Thymus (tissue), 11 donors: Measurements from ENCODE around the gene PRTN3. TPM values are rescaled to one million over a fixed set of nuclear protein-coding genes. Genes with fewer than 3 reads are reported as not detected.

ENCODE experiments used
- DNase-seq, 9 donors: peaks; one replicate each; pipeline ENCODE4 v3.0.0-alpha.2; 2013; ENCODE audit warnings: low spot score in 9 of 9, low read depth in 6 of 9, missing footprints in 1 of 9
- H3K27ac ChIP-seq, 2 donors: one replicate each; pipeline ENCODE4 v1.5.1; 2013; ENCODE audit warnings: control low read depth in 1 of 2, low read depth in 1 of 2, low read length in 1 of 2, mild to moderate bottlenecking in 1 of 2, moderate library complexity in 1 of 2
- H3K27me3 ChIP-seq, 2 donors: one replicate each; pipeline ENCODE4 v1.5.1; 2013; ENCODE audit warnings: low read length in 1 of 2; ENCODE audit not compliant: control insufficient read depth in 2 of 2, insufficient read depth in 1 of 2
- H3K36me3 ChIP-seq, 2 donors: one replicate each; pipeline ENCODE4 v1.5.1; 2013; ENCODE audit warnings: low read length in 1 of 2, mild to moderate bottlenecking in 1 of 2, moderate library complexity in 1 of 2; ENCODE audit not compliant: control insufficient read depth in 2 of 2, insufficient read depth in 2 of 2
- H3K4me1 ChIP-seq, 2 donors: one replicate each; pipeline ENCODE4 v1.5.1; 2013; ENCODE audit warnings: low read length in 2 of 2; ENCODE audit not compliant: control insufficient read depth in 2 of 2, insufficient read depth in 2 of 2
- H3K4me3 ChIP-seq, 2 donors: one replicate each; pipeline ENCODE4 v1.5.1; 2013; ENCODE audit warnings: low read length in 2 of 2, control low read depth in 1 of 2, mild to moderate bottlenecking in 1 of 2
- H3K9me3 ChIP-seq, 2 donors: one replicate each; pipeline ENCODE4 v1.5.1; 2013; ENCODE audit warnings: low read length in 1 of 2, mild to moderate bottlenecking in 1 of 2; ENCODE audit not compliant: control insufficient read depth in 2 of 2, insufficient read depth in 1 of 2
- WGBS: extraction: QIAGEN DNeasy Blood & Tissue Kit; methylation state at CpG from one replicate; pipeline ENCODE4 v1.1.7; 2013; 5-methylcytosine and 5-hydroxymethylcytosine counted together
- polyA plus RNA-seq: library from polyadenylated mRNA; stranded (reverse); fragments of 200-250 nt; gene quantifications from one replicate; pipeline ENCODE4 v1.2.3, GENCODE V29; 2013
- total RNA-seq: library from RNA; stranded (reverse); fragments of 120-200 nt; gene quantifications from one replicate; pipeline ENCODE4 v1.2.4, GENCODE V29; 2013
- donor health status: healthy.

Gene PRTN3
- total and polyA plus RNA-seq, 2 donors, result 15.4 to 25.2 TPM

DNA sequence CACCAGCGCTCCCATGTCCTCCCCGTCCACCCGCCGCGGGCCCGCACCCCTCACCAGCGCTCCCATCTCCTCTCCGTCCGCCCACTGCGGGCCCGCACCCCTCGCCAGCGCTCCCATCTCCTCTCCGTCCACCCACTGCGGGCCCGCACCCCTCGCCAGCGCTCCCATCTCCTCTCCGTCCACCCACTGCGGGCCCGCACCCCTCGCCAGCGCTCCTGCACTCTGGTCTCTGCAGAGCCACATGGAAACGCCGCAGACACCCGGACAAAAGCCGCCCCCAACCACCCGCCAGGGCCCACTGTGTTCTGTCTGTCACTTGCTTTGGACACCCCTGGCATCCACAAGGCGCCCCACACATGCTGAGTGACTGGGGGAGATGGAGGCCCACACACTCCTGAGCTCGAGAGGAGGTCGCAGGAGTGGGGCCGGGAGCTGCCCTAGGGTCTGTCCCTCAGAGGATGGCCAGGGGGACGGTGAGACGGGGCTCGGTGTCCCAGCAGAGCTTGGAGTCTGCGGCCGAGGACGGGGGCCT lies 26.0 kb downstream of the PRTN3 start:
- H3K4me1 ChIP-seq, result peaks cover 7 to 20% of the 10 kb centered on the region in 2 donors

DNA sequence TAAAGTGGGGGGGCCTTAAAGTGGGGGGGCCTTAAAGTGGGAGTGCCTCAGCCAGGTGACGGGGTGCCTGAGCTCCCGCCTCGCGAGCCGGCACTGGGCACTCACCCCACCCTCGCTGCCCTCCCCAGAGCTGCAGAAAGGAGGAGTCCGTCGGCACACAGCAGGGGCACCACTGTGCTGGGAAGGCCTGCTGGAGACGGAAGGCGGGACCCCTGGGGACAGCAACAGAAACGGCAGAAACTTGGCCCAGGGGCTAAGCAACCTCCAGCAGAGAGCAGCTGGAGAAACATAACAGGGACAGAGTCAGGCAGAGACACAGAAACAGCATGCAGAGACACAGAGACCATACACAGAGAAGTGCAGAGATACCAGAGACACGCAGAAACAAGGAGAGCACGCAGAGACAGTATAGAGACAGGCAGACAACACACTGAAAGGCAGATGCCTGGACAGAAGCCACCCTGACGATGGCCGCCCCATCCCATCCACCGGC lies 26.5 kb downstream of the PRTN3 start:
- H3K27me3 ChIP-seq, result peaks cover 7 to 19% of the 10 kb centered on the region in 2 donors
- no peak overlapping the region for H3K4me3 ChIP-seq
- peaks cover 7 to 22% of the 10 kb centered on the region in 2 donors for H3K4me1 ChIP-seq
- no peak overlapping the region for H3K27ac ChIP-seq
- DNase-seq, result no peak
- peaks cover 31 to 48% of the 10 kb centered on the region in 2 donors for H3K36me3 ChIP-seq
- H3K9me3 ChIP-seq, result peaks cover 0 to 10% of the 10 kb centered on the region in 2 donors
- WGBS, result 95% methylated on average over 16 of the region's 16 CpGs

More for the DNA sequence above, 26.0 kb downstream of the PRTN3 start:
- no peak overlapping the region for H3K4me3 ChIP-seq
- peaks cover 11 to 24% of the 10 kb centered on the region in 2 donors for H3K27me3 ChIP-seq
- peaks cover 0 to 11% of the 10 kb centered on the region in 2 donors for H3K9me3 ChIP-seq
- H3K36me3 ChIP-seq, result peaks cover 31 to 44% of the 10 kb centered on the region in 2 donors
- no peak overlapping the region for H3K27ac ChIP-seq
- DNase-seq, result no peak
- WGBS, result 93% methylated on average over 38 of the region's 38 CpGs

DNA sequence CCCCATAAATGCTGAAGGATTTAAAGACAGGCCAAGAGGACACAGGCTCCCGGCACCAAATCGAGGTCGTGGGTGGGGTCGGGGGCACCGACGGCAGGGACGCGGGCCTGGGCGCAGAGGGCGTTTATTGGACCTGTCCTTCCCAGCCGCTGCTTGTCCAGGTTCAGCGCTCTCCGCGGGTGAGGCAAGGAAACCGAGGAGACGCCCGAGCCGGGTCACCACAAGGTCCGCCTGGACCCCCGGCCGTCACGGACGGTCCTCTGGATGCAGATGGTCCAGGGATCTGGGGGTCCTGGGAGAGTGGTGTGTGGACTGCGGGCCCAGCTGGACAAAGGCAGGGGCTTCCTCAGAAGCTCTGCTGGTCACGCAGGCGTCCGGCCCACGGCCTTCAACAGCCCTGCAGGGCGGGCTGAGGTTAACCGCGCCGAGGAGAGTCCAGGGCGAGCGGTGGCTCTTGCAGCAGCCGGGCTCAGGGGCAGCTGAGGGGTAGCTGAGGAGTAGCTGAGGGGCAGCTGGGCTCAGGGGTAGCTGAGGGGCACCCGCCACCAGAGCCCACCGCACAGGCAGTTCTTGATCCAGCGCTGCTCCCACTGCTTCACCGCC lies 27.2 kb downstream of the PRTN3 start:
- H3K27me3 ChIP-seq, result peaks cover 5 to 13% of the 10 kb centered on the region in 2 donors
- H3K4me3 ChIP-seq, result no peak overlapping the region
- DNase-seq, result no peak
- WGBS, result 99% methylated on average over 39 of the region's 39 CpGs
- peaks cover 0 to 4% of the 10 kb centered on the region in 2 donors for H3K9me3 ChIP-seq
- peaks cover 31 to 48% of the 10 kb centered on the region in 2 donors for H3K36me3 ChIP-seq
- H3K27ac ChIP-seq, result no peak overlapping the region
- H3K4me1 ChIP-seq, result peaks cover 2 to 18% of the 10 kb centered on the region in 2 donors

DNA sequence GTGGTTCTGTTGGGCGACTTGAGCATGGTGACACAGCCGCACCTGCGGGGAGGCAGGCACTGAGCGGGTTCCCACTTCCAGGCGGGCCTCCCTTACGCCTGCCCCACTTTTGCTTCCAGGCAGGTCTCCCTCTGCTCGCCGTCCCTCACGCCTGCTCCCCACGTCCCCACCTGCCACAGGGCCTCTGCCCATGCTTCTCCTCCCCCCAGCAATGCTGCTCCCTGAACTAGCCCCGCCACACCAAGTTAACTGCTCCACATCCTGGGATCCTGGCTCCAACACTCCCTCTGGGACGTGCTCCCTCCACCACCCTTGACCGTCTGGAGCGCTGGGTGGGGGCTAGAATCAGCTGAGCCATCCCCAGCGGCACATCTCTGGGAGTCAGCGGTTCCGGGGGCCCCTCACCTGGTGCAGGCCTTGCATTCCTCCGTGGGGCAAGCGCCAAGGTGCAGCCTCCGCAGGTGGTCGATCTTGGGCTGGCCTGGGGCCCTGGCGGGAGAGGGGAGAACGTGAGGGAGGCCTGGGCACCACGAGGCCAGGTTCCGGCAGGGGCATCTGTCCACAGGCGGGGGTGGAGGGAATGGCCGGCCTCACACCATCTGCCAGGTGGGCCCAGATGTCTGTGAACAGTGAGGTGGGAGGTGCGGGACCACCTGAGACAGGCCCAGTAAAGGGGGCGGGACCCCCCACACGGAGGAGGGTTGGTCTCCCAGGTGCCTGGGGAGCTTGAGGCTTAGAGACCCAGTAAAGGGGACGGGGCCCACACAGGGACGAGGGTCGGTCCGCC lies 27.9 kb downstream of the PRTN3 start:
- peaks cover 34 to 52% of the 10 kb centered on the region in 2 donors for H3K36me3 ChIP-seq
- peaks cover 0 to 6% of the 10 kb centered on the region in 2 donors for H3K27me3 ChIP-seq
- H3K27ac ChIP-seq, result no peak overlapping the region
- 95% methylated on average over 34 of the region's 34 CpGs for WGBS
- no peaks in the 10 kb centered on the region for H3K9me3 ChIP-seq
- no peak for DNase-seq
- H3K4me3 ChIP-seq, result no peak overlapping the region
- H3K4me1 ChIP-seq, result peaks cover 0 to 11% of the 10 kb centered on the region in 2 donors

DNA sequence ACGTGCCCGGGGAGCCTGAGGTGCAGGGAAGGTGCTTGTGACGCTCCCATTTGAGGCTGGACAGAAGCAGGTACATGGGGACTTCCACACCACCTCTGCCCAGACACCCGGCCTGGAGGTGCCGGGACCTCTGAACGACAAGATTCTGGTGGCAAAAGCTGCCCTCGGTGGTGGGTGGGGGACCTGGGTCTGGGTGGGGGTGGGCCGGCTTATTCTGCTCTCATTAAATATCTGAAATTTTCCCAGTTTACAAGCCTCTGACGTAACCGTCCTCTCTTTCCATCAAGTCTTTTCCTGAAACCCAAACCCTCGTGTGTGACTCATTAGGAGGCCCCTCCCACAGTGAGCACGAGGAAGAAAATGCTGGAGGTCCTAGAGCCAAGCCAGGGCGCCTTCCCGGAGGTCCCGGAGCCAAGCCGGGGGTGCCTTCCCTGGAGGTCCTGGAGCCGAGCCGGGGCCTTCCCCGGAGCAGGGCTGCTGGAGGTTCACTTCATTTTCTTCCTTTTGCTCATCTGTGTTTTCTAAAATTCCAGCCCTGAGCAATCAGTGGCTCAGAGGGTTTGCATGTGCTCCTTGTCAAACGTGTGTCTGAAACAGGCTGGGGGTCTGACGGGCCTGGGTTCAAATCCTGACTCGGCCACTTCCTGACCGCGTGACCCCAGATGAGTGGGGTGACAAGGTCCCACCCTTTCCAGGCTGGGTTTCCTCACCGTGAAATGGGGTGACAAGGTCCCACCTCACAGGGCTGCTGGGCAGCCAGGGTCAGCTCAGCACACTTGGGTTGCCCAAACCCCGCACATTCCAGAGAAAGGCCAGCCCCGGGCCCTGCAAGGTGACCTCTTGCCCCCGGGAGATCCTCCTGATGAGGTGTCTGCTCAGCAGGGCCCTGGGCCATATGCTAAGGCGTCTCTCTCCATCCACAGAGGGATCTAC lies 28.7 kb downstream of the PRTN3 start:
- H3K4me1 ChIP-seq, result peaks cover 0 to 6% of the 10 kb centered on the region in 2 donors
- no peak for DNase-seq

DNA sequence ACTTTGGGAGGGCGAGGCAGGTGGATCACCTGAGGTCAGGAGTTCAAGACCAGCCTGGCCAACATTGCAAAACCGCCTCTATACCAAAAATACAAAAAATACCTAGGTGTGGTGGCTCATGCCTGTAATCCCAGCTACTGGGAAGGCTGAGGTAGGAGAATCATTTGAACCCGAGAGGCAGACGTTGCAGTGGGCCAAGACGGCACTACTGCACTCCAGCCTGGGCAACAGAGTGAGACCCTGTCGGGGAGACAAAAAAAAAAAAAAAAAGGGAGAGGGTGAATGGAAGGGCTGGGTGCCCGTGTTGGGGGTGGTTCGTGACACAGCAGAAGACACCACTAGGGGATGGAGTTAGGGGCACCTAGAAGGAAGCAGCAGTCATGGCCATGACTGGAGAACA lies 29.5 kb downstream of the PRTN3 start:
- no peak overlapping the region for H3K4me3 ChIP-seq
- peaks cover 0 to 6% of the 10 kb centered on the region in 2 donors for H3K4me1 ChIP-seq
- H3K9me3 ChIP-seq, result no peaks in the 10 kb centered on the region
- H3K27me3 ChIP-seq, result no peaks in the 10 kb centered on the region
- H3K36me3 ChIP-seq, result peaks cover 36 to 65% of the 10 kb centered on the region in 2 donors
- no peak overlapping the region for H3K27ac ChIP-seq
- WGBS, result 98% methylated on average over 8 of the region's 8 CpGs
- DNase-seq, result no peak

More for the DNA sequence above, 28.7 kb downstream of the PRTN3 start:
- H3K27me3 ChIP-seq, result no peaks in the 10 kb centered on the region
- H3K27ac ChIP-seq, result no peak overlapping the region
- H3K4me3 ChIP-seq, result no peak overlapping the region
- 95% methylated on average over 29 of the region's 29 CpGs for WGBS
- peaks cover 36 to 58% of the 10 kb centered on the region in 2 donors for H3K36me3 ChIP-seq
- no peaks in the 10 kb centered on the region for H3K9me3 ChIP-seq

DNA sequence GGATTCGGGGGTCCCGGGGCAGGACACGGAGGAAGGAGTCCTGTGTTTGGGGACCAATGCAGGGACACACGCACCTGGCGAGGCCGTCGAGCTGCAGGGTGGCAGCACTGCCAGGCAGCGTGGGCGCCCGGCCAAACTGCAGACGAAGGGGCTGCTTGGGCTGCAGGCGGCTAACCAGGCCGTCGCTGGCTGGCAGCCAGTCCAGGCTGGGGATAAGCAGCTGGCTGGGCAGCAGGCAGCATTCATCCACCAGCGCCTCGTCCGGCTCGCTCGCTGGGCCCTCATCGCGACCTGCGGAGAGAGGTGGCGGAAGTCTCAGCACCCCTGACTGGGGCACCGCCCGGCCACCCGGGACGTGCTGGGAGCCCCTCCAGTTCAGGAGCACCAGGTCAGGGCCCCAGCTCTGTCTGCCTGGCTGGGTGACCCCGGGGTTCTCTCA lies 30.2 kb downstream of the PRTN3 start:
- Histone ChIP-seq H3K4me1 (peaks cover 0 to 6% of the 10 kb centered on the region in 2 donors), H3K27ac (no peak overlapping the region), H3K27me3 (no peaks in the 10 kb centered on the region), H3K4me3 (no peak overlapping the region), H3K9me3 (no peaks in the 10 kb centered on the region), H3K36me3 (peaks cover 37 to 72% of the 10 kb centered on the region in 2 donors)
- WGBS, result 95% methylated on average over 28 of the region's 28 CpGs
- DNase-seq, result no peak

DNA sequence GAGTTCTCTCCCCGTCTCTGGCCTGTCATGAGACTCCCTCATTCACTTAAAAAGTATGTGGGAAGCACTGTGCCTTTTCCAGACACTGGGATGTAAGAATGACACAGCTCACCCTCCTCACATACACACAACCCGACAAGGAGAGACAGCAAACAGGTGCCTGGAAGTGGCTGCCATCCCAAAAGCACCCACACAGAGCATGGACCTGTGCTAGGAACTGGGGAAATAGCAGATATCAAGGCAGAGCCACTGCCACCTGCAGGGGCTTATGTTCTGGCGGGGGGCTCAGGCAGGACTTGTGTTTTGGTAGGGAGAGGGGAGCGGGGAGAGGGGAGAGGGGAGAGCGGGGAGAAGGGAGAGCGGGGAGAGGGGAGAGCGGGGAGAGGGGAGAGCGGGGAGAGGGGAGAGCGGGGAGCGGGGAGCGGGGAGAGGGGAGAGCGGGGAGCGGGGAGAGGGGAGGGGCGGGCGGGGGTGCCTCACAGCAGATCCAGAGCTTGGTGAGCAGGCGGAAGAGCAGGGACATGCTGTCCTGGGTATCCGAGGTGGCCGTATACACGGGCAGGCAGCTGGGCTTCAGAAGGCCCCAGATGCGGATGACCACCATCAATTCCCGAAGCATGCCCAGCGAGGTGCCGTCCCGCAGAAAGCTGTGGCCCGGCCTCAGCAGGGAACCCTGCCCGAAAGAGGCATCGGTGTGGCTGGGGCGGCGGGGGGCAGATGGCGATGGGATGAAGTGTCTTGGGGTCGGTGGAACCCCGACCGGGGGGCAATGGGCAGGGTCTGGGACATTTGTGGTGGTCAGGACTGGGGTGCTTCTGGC lies 30.9 kb downstream of the PRTN3 start:
- no peaks in the 10 kb centered on the region for H3K9me3 ChIP-seq
- DNase-seq, result no peak
- 98% methylated on average over 22 of the region's 33 CpGs for WGBS
- peaks cover 0 to 6% of the 10 kb centered on the region in 2 donors for H3K4me1 ChIP-seq
- H3K27me3 ChIP-seq, result no peaks in the 10 kb centered on the region
- no peak overlapping the region for H3K27ac ChIP-seq
- no peak overlapping the region for H3K4me3 ChIP-seq
- H3K36me3 ChIP-seq, result peaks cover 39 to 79% of the 10 kb centered on the region in 2 donors
